ENCODE measurements around the gene HPCAL1. TPM values are rescaled to one million over a fixed set of nuclear protein-coding genes. Genes with fewer than 3 reads are reported as not detected.
A peak's percentile ranks its signal among the peaks of the same experiment; 100 is the strongest.

The HPCAL1 gene
- total and polyA plus RNA-seq, 2 experiments from 2014 or later, result 13.4 to 25.5 TPM

- no peaks in the 10 kb centered on the region for H3K4me1 ChIP-seq (ENCODE audit: low read depth)
Observed at GRCh38 chr2:10419553-10420257, 117.0 kb downstream of the HPCAL1 start.

GRCh38 chr2:10422251-10422650 lies 119.5 kb downstream of the HPCAL1 start:
- no peak for DNase-seq (ENCODE audit: low read depth in 1 of 2, low spot score in 1 of 2)
- Histone ChIP-seq H3K4me1 (ENCODE audit: low read depth) (no peaks in the 10 kb centered on the region), H3K4me3 (no peak overlapping the region), H3K36me3 (no peaks in the 10 kb centered on the region), H3K27ac (no peak overlapping the region), H3K27me3 (no peaks in the 10 kb centered on the region), H3K9me3 (ENCODE audit: low read depth) (no peaks in the 10 kb centered on the region)
- TF ChIP-seq CTCF (IDR thresholded peaks at IDR 0.05; ENCODE audit: low read depth, low read length), result no peak

More at GRCh38 chr2:10419553-10420257, 117.0 kb downstream of the HPCAL1 start:
- H3K4me3 ChIP-seq, result no peak overlapping the region
- no peak overlapping the region for H3K27ac ChIP-seq
- H3K36me3 ChIP-seq, result no peaks in the 10 kb centered on the region
- no peaks in the 10 kb centered on the region for H3K27me3 ChIP-seq
- H3K9me3 ChIP-seq (ENCODE audit: low read depth), result no peaks in the 10 kb centered on the region
- no peak for TF ChIP-seq CTCF (IDR thresholded peaks at IDR 0.05; ENCODE audit: low read depth, low read length)
- no peak for DNase-seq (ENCODE audit: low read depth in 1 of 2, low spot score in 1 of 2)

GRCh38 chr2:10422732-10423399 lies 120.2 kb downstream of the HPCAL1 start:
- no peak for DNase-seq (ENCODE audit: low read depth in 1 of 2, low spot score in 1 of 2)
- no peak for TF ChIP-seq CTCF (IDR thresholded peaks at IDR 0.05; ENCODE audit: low read depth, low read length)
- no peaks in the 10 kb centered on the region for H3K36me3 ChIP-seq

DNA sequence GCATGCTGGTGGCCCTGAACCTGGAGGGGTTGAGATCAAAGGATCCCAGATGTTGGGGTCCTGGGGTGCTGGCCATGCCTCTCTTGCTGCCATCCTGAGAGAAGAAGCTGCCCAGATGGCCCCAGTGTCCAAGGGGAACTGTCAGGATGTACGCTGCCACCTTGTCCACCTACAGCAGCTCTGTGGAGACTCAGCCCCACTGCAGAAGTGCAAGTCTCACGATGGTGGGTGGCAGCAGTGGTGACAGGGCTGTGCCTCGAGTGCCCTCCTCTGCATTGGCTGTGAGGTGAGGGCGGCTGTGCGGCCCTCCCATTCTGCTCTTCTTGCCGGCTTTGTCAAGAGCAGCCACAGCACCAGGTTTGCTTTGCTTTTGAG lies 120.7 kb downstream of the HPCAL1 start:
- Histone ChIP-seq H3K27me3 (no peaks in the 10 kb centered on the region), H3K27ac (no peak overlapping the region), H3K9me3 (ENCODE audit: low read depth) (no peaks in the 10 kb centered on the region), H3K36me3 (no peaks in the 10 kb centered on the region), H3K4me1 (ENCODE audit: low read depth) (no peaks in the 10 kb centered on the region), H3K4me3 (no peak overlapping the region)
- no peak for DNase-seq (ENCODE audit: low read depth in 1 of 2, low spot score in 1 of 2)
- TF ChIP-seq CTCF (IDR thresholded peaks at IDR 0.05; ENCODE audit: low read depth, low read length), result no peak

More at GRCh38 chr2:10422732-10423399, 120.2 kb downstream of the HPCAL1 start:
- Histone ChIP-seq H3K9me3 (ENCODE audit: low read depth) (no peaks in the 10 kb centered on the region), H3K4me3 (no peak overlapping the region), H3K4me1 (ENCODE audit: low read depth) (no peaks in the 10 kb centered on the region), H3K27ac (no peak overlapping the region), H3K27me3 (no peaks in the 10 kb centered on the region)

DNA sequence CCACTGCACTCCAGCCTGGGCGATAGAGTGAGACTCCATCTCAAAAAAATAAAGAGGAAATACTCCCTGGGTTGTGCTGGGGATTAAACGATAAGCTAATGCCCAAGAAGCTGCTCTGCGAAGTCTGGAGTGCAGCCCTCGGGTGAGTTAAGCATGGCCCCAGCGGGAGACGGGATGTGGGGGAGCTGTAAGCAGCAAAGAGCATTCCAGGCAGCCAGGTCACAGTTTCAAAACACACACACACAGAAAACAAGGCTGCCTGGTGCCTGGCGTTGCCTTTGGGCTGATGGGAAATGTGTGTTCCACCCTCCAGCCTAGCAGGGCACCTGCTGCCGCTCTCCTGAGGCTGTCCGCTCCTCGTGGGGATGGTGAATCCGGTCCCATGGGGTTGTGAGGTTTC lies 121.3 kb downstream of the HPCAL1 start:
- TF ChIP-seq CTCF (IDR thresholded peaks at IDR 0.05; ENCODE audit: low read depth, low read length), result no peak
- DNase-seq (ENCODE audit: low read depth in 1 of 2, low spot score in 1 of 2), result peak in 1 of 2 donors; percentile 95
- H3K4me1 ChIP-seq (ENCODE audit: low read depth), result no peaks in the 10 kb centered on the region

More for the DNA sequence above, 121.3 kb downstream of the HPCAL1 start:
- Histone ChIP-seq H3K36me3 (no peaks in the 10 kb centered on the region), H3K27me3 (no peaks in the 10 kb centered on the region), H3K9me3 (ENCODE audit: low read depth) (no peaks in the 10 kb centered on the region), H3K4me3 (no peak overlapping the region), H3K27ac (no peak overlapping the region)
